GM12892 (cell line): ENCODE measurements around the gene PEAR1.

Experiments used
- DNase-seq: peaks from one replicate; pipeline ENCODE4 v3.0.0; 2011; ENCODE audit not compliant: insufficient read length
- FAIRE-seq: peaks from 2 replicates; lab custom pipeline; 2011; peaks lifted over from hg19 to GRCh38; lab: Jason Lieb, UNC
- POLR2A ChIP-seq: IDR thresholded peaks from 2 replicates; pipeline ENCODE4 v1.6.1; 2011; ENCODE audit warnings: low read depth, low read length, control low read depth
- POLR2AphosphoS5 ChIP-seq: IDR thresholded peaks from 2 replicates; pipeline ENCODE4 v1.6.1; 2011; ENCODE audit warnings: low read depth, low read length, control low read depth
- TAF1 ChIP-seq: IDR thresholded peaks from 2 replicates; pipeline ENCODE4 v1.6.1; 2011; ENCODE audit warnings: low read depth, mild to moderate bottlenecking, control low read depth, low read length, borderline replicate concordance

PEAR1 gene

DNA sequence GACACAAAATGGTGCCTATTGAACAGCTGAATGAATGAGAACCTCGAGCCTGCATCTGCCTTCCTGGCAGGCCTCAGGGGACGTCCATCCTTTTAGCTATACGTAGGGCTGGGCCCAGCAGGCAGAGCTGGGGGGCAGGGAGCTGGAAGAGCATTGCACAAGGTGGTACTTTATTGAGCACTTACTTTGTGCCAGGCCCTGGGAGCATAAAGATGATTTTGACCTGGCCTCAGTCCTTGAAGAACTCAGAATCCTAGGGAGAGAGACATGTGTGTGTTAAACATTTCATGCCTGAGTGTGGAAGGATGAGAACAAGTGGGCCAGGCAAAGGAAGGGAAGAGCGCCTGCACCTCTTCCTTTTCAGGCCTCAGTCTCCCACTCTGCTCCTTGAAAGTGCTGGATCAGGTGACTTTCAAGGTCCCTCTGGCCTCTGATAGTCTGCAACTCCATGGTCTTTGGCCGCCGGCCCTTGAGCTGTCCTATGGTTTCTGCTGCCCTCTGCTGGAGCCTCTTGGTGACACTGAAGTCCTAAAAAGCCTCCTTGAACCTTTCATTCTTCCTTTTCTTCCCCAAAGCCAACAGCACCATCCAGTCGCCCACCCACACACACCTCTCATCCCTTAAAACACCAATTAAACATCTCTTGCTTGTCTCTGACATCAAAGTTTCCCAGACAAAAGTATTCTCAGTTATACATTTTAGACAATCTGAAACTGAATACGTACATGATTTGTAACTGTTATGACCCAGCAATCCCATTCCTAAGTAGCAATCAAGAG, 3.5 kb upstream of the PEAR1 start:
- TF ChIP-seq POLR2AphosphoS5 (no peak), POLR2A (no peak), TAF1 (no peak)
- DNase-seq (peak; percentile 60), FAIRE-seq (peak; percentile 46)

DNA sequence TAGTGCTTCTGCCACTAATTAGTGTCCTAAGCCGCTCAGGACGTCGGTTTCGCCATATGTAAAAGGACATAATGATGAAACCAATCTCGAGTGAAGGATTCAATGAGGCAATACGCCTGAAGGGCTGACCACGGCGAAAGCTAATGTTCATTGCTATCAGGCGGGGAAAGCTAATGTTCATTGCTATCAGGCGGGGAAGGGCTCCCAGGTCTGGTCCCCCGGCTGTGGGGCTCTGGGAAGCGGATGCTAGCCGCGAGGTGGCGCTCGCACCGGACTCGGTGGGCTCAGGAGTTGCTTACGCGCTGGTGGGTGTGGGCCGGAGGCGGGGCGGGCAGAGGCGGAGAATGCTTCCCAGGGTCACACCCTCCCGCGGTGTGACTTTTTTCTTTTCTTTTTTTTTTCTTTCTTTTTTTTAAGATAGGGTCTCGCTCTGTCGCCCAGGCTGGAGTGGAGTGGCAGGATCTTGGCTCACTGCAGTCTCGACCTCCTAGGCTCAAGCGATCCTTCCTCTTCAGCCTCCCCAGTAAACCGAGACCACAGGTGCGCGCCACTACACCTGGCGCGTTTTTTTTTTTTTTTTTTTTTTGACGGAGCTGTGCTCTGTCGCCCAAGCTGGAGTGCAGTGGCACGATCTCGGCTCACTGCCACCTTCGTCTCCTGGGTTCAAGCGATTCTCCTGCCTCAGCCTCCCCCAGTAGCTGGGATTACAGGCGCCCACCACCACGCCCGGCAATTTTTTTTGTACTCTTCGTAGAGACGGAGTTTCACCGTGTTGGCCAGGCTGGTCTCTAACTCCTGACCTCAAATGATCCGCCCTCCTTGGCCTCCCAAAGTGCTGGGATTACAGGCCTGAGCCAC, 1.1 kb upstream of the PEAR1 start:
- FAIRE-seq: no peak
- TF ChIP-seq POLR2AphosphoS5 (no peak), POLR2A (no peak), TAF1 (no peak)
- DNase-seq: peak; percentile 79

DNA sequence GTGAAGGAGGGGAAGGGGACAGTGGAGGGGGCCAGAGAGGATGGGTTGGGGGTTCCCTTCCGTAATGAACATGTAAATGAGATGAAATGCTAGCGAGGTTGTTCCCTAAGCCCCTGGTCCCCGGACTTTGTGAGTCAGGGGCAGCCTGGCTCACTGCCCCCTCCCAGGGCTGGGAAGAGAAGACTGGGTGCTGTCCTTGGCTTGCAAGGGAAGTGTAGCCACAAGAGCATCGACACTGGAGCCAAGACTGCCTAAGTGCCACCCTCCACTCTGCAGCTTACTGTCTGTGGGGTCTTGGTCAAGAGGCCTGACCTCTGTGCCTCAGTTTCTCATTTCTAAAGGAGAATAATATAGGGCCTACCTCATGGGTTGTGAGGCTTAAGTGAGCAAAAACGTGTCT, 483 bp downstream of the PEAR1 start:
- no peak for DNase-seq
- TF ChIP-seq POLR2AphosphoS5 (no peak), POLR2A (no peak), TAF1 (no peak)
- FAIRE-seq: no peak

DNA sequence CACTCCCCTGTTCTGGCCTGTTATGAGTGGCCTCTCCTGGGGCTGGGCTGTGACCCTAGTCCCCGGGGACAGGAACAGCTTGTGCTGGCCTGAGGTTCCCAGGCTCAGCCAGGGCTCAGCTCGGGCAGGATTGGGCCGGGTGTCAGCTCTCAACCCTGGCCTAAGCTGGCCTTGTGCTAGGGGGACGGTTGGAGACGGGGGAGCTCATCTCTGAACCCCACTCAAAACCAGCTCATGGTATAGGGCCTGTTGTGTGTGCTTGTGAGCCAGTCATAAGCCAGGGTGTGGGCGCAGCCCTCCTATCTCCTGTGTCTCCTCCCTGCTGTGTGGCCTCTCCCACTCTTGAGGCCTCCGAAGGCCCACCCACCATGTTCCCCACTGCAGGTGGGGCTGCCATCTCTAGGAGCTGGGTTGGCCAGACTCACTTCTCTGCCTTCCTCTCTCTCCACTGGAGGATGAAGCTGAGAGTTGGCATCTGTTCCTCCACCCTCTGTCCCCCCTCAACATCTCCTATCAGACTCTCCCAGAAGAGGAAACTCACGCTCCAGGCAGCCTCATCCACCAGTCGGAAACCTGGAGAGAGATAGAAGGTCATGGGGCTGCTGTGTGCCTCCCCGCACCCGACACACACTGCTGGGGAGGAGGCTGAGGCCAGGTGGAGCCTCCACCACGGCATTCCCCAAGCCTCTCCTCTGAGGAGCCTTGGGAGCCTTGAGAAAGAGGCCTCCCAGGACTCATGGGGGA, 1.4 kb downstream of the PEAR1 start:
- DNase-seq: no peak
- TF ChIP-seq TAF1 (no peak), POLR2AphosphoS5 (no peak), POLR2A (no peak)
- no peak for FAIRE-seq

DNA sequence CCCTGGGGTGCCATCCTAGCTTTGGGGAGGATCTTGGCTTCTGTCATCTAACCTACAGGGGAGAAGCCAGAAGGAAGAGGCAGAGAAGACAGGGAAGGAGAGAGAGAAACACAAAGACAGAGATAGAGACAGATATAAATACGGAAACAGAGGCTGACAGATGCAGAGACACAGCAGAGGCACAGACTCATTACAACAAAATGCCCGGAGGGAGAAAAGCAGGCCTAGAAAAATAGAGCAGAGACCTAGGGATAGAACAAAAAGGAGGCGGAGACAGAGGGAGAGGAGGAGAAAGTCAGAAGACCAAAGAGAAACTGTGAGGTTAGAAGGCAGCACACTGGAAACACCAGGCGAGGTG, 1.9 kb downstream of the PEAR1 start:
- TF ChIP-seq POLR2AphosphoS5 (no peak), POLR2A (no peak), TAF1 (no peak)
- DNase-seq (no peak), FAIRE-seq (no peak)

DNA sequence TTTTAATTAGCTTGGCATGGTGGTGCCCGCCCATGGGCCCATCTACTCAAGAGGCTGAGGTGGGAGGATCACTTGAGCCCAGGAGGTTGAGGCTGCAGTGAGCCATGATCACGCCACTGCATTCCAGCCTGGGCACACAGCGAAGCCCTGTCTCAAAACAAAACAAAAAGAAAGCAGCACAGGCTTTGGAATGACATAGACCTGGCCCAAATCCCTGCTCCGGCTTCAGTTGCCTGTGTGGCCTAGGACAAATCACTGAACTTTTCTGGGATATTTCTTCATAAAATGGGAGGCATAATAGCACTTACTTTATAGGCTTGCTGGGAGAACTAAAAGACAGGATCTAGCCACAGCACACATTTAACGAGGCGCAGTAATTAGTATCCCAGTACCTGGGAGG, 2.4 kb downstream of the PEAR1 start:
- FAIRE-seq (no peak), DNase-seq (no peak)
- TF ChIP-seq POLR2A: no peak
- TF ChIP-seq POLR2AphosphoS5: no peak
- no peak for TF ChIP-seq TAF1

DNA sequence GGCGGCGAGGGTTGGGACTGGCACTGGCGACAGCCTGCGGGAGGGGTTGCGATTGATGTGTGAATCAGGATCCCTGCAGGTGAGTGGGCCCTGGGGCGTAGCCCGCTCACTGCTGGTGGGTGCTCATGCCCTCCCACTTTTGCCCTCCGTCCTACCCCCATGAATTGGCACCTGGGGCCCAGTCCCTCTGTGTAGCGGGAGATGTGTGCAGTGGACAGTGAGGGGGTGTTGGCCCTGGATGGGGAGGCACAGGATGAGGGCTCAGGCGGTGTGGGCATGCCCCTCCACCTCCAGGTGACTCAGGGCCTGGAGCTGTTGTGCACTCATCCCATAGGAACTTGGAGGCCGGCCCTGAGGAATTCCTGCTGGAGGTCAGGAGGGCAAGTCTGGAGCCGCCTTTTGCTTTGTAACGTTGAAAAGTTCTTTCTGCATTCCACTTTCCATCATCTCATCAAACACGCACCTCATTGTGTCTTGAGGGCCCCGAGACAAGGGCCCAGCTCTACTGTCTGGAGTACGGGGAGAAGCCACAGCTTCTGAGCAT, 3.0 kb downstream of the PEAR1 start:
- TF ChIP-seq POLR2A (no peak), POLR2AphosphoS5 (no peak), TAF1 (no peak)
- DNase-seq: no peak
- FAIRE-seq: no peak

DNA sequence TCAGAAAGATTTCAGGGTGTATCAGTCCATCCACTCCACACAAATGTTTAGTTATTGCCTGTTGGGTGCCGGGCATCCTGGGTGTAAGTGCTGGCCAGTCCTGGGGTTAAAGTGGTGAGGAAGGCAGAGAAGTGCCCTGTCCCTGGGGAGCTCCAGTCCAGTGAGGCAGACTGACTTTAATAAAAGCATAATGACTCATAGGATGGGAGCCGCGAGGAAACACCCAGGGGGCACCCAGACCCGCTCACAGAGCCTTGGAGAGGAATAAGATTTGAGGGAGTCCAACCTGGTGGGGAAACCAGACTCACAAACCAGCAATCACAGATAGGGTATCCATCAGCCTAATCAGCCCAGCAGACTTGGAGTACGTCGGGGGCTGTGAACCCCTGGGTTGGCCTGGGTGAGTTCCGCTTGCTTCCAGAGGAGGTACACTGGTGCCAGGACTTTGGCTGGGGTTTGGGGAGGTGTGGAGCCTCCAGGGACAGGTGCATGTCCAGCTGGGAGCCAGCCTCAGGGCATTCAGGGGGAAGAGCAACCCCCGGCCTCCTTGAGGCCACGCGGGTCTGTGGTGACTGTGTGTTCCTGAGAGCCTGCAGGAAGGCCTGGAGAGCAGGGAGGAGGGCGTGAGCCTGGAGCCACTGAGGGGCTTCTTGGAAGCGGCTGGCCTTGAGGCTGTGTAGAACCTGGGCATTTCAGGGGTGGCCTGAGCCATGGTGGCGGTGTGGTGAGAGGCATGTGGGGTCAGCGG, 3.7 kb downstream of the PEAR1 start:
- no peak for DNase-seq
- no peak for FAIRE-seq
- TF ChIP-seq TAF1: no peak

DNA sequence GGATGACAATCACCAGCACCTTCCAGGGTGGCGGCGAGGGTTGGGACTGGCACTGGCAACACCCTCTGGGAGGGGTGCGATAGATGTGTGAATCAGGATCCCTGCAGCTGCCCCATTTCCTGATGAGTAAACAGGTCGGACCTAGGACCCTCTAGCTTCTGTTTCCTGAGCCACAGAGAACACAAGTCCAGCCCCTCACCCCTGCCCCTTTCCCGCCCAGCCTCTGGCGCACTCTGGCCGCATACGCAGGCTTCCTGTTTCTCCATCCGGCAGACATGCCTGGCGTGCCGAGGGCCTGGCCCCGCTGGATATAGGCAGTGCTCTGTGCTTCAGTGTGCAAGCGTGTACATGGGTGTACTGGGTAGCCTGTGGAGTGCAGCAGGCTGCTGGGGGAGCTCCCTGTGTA, 4.6 kb downstream of the PEAR1 start:
- TF ChIP-seq POLR2AphosphoS5 (no peak), POLR2A (no peak), TAF1 (no peak)
- FAIRE-seq (no peak), DNase-seq (no peak)

DNA sequence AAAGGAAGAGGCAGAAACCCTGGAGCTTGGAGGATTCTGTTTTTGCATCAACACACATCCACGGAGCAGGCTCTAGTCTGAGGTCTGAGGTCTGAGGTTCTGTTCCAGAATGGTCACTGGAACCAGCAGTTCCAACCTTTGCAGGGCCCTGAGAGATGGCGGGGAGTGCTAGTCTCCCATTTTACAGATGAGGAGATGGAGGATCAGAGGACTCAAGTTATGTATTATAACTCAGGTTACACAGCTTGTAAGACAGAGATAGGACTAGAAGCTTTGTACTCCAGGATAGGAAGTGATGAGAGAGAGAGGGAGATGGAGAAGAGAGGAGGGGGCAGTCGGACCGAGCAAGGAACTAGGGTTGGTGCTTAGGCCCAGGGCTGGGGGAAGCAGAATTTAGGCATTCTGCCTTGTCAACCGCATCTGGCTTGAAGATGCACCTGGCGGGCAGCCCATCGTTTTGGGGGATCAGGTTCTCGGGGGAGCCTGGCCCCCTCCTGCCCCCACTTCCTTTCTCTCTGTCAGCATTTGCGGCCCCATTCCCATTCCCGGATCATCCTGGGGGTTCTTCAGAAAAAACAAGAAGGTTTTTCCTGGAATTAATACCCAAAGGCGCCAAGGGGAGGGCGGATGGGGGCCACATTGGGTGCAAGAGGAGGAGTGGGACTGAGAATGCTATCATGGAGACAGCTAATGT, 5.6 kb downstream of the PEAR1 start:
- DNase-seq: no peak
- FAIRE-seq: no peak
- TF ChIP-seq POLR2AphosphoS5: no peak
- no peak for TF ChIP-seq TAF1
- no peak for TF ChIP-seq POLR2A
